Measurements from ENCODE around the gene CDX2. TPM values are rescaled to one million over a fixed set of nuclear protein-coding genes. Genes with fewer than 3 reads are reported as not detected.
A peak's percentile ranks its signal among the peaks of the same experiment; 100 is the strongest.

Gene CDX2
- total and polyA plus RNA-seq, 5 experiments from 2014 or later, result not detected

- ATAC-seq (no peak), DNase-seq (no peak)
- Mint-ChIP-seq H3K9me3 (peaks cover 0 to 6% (median 0%) of the 10 kb centered on the region in 9 donors), H3K36me3 (no peaks in the 10 kb centered on the region), H3K27ac (peak overlapping the region in 1 of 10 donors; percentile 44), H3K4me3 (peak overlapping the region in 3 of 10 donors; percentile 44 to 62 (median 48)), H3K4me1 (peaks cover 14 to 41% (median 27%) of the 10 kb centered on the region in 4 donors), H3K27me3 (peaks cover 53 to 88% (median 67%) of the 10 kb centered on the region in 5 donors)
- POLR2A ChIA-PET, result no interaction called here
Observed at GRCh38 chr13:27928353-27928804, 40.7 kb downstream of the CDX2 start.

GRCh38 chr13:27927444-27928352 is 41.4 kb downstream of the CDX2 start:
- ATAC-seq (no peak), DNase-seq (no peak)
- H3K4me3 Mint-ChIP-seq, result peak overlapping the region in 7 of 10 donors; percentile 29 to 73 (median 58)
- POLR2A ChIA-PET, result no interaction called here
- peaks cover 56 to 94% (median 74%) of the 10 kb centered on the region in 5 donors for H3K27me3 Mint-ChIP-seq
- H3K27ac Mint-ChIP-seq, result no peak overlapping the region
- H3K4me1 Mint-ChIP-seq, result peaks cover 15 to 44% (median 28%) of the 10 kb centered on the region in 4 donors
- H3K9me3 Mint-ChIP-seq, result peaks cover 0 to 6% (median 0%) of the 10 kb centered on the region in 9 donors
- no peaks in the 10 kb centered on the region for H3K36me3 Mint-ChIP-seq

GRCh38 chr13:27926644-27927434 is 42.3 kb downstream of the CDX2 start:
- H3K4me1 Mint-ChIP-seq, result peaks cover 15 to 44% (median 29%) of the 10 kb centered on the region in 4 donors
- H3K9me3 Mint-ChIP-seq, result peaks cover 0 to 6% (median 0%) of the 10 kb centered on the region in 9 donors
- POLR2A ChIA-PET, result no interaction called here
- peaks cover 53 to 98% (median 76%) of the 10 kb centered on the region in 5 donors for H3K27me3 Mint-ChIP-seq
- H3K27ac Mint-ChIP-seq, result peak overlapping the region in 1 of 10 donors; percentile 25
- DNase-seq, result no peak
- peak overlapping the region; percentile 16 to 73 (median 50) for H3K4me3 Mint-ChIP-seq
- no peak for ATAC-seq
- H3K36me3 Mint-ChIP-seq, result no peaks in the 10 kb centered on the region

- peaks cover 20 to 52% (median 37%) of the 10 kb centered on the region in 4 donors for H3K4me1 Mint-ChIP-seq
- ATAC-seq (no peak), DNase-seq (no peak)
- POLR2A ChIA-PET, result no interaction called here
- H3K4me3 Mint-ChIP-seq, result peak overlapping the region in 5 of 10 donors; percentile 1 to 62 (median 37)
- H3K36me3 Mint-ChIP-seq, result no peaks in the 10 kb centered on the region
- H3K27me3 Mint-ChIP-seq, result peaks cover 50 to 92% (median 73%) of the 10 kb centered on the region in 5 donors
- no peak overlapping the region for H3K27ac Mint-ChIP-seq
- H3K9me3 Mint-ChIP-seq, result peaks cover 0 to 9% (median 0%) of the 10 kb centered on the region in 9 donors
Observed at GRCh38 chr13:27925220-27925991, 43.7 kb downstream of the CDX2 start.

GRCh38 chr13:27924529-27925141 is 44.5 kb downstream of the CDX2 start:
- H3K36me3 Mint-ChIP-seq, result no peaks in the 10 kb centered on the region

GRCh38 chr13:27923794-27924528 is 45.2 kb downstream of the CDX2 start:
- H3K27ac Mint-ChIP-seq, result no peak overlapping the region
- peak overlapping the region in 6 of 10 donors; percentile 36 to 78 (median 46) for H3K4me3 Mint-ChIP-seq
- DNase-seq (no peak), ATAC-seq (no peak)
- POLR2A ChIA-PET, result no interaction called here
- peaks cover 0 to 7% (median 0%) of the 10 kb centered on the region in 9 donors for H3K9me3 Mint-ChIP-seq
- peaks cover 39 to 85% (median 60%) of the 10 kb centered on the region in 5 donors for H3K27me3 Mint-ChIP-seq
- H3K4me1 Mint-ChIP-seq, result peaks cover 18 to 53% (median 38%) of the 10 kb centered on the region in 4 donors
- no peaks in the 10 kb centered on the region for H3K36me3 Mint-ChIP-seq

More at GRCh38 chr13:27924529-27925141, 44.5 kb downstream of the CDX2 start:
- Mint-ChIP-seq H3K27ac (no peak overlapping the region), H3K4me3 (peak overlapping the region in 1 of 10 donors; percentile 45), H3K9me3 (peaks cover 0 to 7% (median 0%) of the 10 kb centered on the region in 9 donors), H3K27me3 (peaks cover 42 to 87% (median 67%) of the 10 kb centered on the region in 5 donors), H3K4me1 (peaks cover 18 to 53% (median 39%) of the 10 kb centered on the region in 4 donors)
- POLR2A ChIA-PET, result no interaction called here
- DNase-seq (no peak), ATAC-seq (no peak)

GRCh38 chr13:27922883-27923612 is 46.1 kb downstream of the CDX2 start:
- Mint-ChIP-seq H3K27me3 (peaks cover 47 to 85% (median 67%) of the 10 kb centered on the region in 5 donors), H3K4me3 (peak overlapping the region in 6 of 10 donors; percentile 7 to 62 (median 39)), H3K4me1 (peaks cover 20 to 56% (median 46%) of the 10 kb centered on the region in 4 donors), H3K9me3 (peaks cover 0 to 7% (median 0%) of the 10 kb centered on the region in 9 donors), H3K27ac (no peak overlapping the region), H3K36me3 (no peaks in the 10 kb centered on the region)
- ATAC-seq (no peak), DNase-seq (no peak)
- POLR2A ChIA-PET, result no interaction called here

- ATAC-seq, result no peak
- no peak overlapping the region for H3K27ac Mint-ChIP-seq
- no peak for DNase-seq
- peaks cover 17 to 56% (median 44%) of the 10 kb centered on the region in 4 donors for H3K4me1 Mint-ChIP-seq
- peak overlapping the region in 5 of 10 donors; percentile 22 to 76 (median 41) for H3K4me3 Mint-ChIP-seq
- peaks cover 0 to 7% (median 0%) of the 10 kb centered on the region in 9 donors for H3K9me3 Mint-ChIP-seq
- POLR2A ChIA-PET, result no interaction called here
- peaks cover 42 to 85% (median 64%) of the 10 kb centered on the region in 5 donors for H3K27me3 Mint-ChIP-seq
- peaks cover 0 to under 1% (median 0%) of the 10 kb centered on the region in 3 donors for H3K36me3 Mint-ChIP-seq
Observed at GRCh38 chr13:27921961-27922882, 46.9 kb downstream of the CDX2 start.

GRCh38 chr13:27921421-27921960 is 47.6 kb downstream of the CDX2 start:
- Mint-ChIP-seq H3K4me1 (peaks cover 15 to 53% (median 40%) of the 10 kb centered on the region in 4 donors), H3K9me3 (peaks cover 0 to 7% (median 0%) of the 10 kb centered on the region in 9 donors), H3K27ac (no peak overlapping the region), H3K27me3 (peaks cover 39 to 85% (median 63%) of the 10 kb centered on the region in 5 donors), H3K4me3 (peak overlapping the region in 5 of 10 donors; percentile 61 to 87 (median 81)), H3K36me3 (peaks cover 0 to 2% (median 0%) of the 10 kb centered on the region in 3 donors)
- no peak for DNase-seq
- peak; percentile 25 to 51 for ATAC-seq
- POLR2A ChIA-PET, result no interaction called here
